GM12873 (cell line): ENCODE results near the gene PAPPA.

Source experiments
- TF ChIP-seq, protein P1 (sequence below): IDR thresholded peaks from 2 replicates; pipeline ENCODE4 v1.5.1; 2012; ENCODE audit warnings: low read depth, mild to moderate bottlenecking, moderate library complexity, low read length, control low read depth; ENCODE audit not compliant: insufficient read depth; ENCODE audit errors: missing control alignments

The PAPPA gene

DNA sequence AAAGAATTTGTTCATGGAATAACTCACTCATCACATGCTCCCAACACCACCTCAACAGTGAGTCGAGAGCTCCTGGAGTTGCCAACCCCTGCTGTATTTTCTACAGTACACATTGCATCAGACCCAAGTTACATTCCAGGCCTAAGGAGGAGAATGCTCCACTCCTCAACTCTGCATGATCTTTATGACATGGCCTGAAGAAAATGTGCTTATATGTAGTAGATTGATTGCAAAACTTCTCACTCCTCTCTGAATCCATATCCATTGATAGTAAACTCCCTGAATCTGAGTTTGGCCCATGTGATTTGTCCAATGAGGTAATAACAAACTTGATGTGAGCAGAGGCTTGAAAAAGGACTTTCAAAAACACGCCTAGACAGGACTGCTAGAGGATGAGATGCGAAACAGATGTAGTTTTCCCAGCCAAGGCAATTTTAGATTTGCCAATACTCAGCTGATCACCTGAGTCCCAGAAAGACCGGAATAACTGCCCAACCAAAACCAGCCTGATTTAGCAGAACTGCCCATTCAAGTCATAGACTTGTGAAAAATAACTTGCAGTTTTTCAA lies 29.0 kb upstream of the PAPPA start:
- TF ChIP-seq, protein P1, sequence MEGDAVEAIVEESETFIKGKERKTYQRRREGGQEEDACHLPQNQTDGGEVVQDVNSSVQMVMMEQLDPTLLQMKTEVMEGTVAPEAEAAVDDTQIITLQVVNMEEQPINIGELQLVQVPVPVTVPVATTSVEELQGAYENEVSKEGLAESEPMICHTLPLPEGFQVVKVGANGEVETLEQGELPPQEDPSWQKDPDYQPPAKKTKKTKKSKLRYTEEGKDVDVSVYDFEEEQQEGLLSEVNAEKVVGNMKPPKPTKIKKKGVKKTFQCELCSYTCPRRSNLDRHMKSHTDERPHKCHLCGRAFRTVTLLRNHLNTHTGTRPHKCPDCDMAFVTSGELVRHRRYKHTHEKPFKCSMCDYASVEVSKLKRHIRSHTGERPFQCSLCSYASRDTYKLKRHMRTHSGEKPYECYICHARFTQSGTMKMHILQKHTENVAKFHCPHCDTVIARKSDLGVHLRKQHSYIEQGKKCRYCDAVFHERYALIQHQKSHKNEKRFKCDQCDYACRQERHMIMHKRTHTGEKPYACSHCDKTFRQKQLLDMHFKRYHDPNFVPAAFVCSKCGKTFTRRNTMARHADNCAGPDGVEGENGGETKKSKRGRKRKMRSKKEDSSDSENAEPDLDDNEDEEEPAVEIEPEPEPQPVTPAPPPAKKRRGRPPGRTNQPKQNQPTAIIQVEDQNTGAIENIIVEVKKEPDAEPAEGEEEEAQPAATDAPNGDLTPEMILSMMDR = no peak

DNA sequence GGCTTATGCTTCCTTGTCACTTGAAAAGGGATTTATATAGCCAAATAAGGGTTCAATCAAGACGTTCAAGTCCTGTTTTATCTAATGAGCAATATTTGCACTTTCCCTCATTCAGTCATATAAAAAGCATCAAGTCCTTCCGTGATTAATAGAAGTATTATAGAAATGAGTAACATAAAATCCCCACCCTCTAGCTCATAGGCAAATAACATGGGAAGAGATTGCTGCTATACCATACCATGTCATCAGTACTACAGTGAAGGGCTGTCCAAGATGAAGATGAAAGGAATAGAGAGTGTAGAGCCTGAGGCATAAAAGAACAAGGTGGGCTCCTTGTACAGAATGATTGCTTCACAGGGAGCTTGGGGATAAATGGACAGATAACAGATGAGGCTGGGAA lies 20.4 kb upstream of the PAPPA start:
- TF ChIP-seq, protein P1 = no peak

DNA sequence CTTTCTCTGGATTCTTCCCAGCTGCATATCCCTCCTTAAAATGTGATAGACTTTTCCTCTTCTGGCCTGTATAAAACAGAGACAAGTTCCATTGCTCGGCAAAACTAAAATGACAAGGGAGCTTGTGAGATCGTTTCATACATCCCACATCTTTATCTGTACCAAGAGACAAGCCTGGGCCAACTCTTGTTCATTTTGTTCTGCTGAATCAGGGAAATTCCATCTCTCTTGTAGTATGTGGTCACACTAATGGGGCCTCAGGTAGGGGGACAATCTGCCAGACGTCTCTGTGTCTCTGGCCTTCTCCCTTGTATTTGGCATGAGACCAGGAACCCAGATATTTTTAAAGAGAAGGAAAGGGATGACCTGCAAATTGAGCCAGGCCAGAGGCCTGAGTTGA lies 18.6 kb upstream of the PAPPA start:
- TF ChIP-seq, protein P1 = no peak

DNA sequence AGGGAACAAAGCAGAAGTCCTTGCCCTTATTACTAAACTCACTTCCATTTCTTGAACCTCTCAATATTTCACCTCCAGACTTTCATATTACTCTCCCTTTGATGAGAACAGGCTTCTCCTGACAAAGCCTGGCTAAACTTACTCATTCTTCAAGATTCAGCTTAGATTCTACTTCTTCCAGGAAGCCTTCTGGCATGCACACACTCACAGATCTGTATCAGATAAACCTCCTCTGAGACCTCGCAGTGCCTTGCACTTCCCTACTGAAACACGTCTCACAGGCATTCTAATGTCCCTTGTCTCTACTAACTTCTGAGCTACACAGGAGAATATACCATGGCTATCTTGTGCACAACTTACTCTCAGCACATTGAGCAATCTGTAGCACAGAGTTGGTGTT lies 16.6 kb upstream of the PAPPA start:
- TF ChIP-seq, protein P1 = no peak

DNA sequence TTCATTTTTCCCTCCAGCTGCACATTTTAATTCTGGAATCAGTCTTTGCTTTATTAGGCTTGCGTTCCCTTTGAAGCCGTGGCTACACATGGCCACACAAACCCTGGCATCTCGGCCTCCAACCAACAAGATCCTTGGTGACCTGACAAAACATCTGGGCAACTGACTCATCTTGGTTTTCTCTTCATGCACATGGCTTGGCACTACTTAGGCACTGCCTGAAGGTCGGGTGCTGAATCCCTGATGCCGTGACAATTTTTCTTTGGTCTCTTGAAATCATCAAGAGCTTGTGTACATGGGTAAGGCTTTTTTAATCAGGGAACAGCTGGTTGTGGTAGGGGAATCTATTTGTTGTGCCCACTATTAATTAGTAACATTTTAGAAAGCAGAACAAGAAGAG lies 16.0 kb upstream of the PAPPA start:
- TF ChIP-seq, protein P1 = no peak

DNA sequence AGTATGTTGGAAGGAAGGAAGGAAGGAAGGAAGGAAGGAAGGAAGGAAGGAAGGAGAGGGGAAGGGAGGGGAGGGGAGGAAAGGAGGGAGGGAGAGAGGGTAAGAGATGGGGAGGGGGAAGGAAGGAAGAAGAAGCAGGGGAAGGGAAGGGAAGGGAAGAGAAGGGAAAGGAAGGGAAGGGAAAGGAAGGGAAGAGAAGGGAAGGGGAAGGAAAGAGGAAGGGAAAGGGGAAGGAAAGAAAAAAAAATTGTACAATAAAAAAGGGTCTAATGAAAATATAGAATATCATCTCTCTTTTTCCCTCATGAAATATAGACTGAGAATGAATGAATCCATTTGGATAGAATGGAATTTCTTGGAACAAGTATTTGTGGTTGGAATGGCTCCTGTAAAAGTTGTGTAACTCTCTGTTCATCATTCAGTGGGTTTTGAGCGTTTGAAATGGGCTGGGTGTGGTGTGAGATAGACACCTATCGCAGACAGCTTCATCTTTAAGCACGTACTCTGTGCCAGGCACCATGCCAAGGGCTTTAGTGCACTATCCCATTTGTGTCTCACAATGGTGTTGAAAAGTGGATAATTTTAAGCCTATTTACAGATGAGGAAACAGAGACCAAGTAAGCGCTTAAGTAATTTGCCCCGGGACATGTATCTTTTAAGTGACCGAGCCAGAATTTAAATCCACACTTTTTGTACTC lies 11.6 kb upstream of the PAPPA start:
- TF ChIP-seq, protein P1 = no peak

DNA sequence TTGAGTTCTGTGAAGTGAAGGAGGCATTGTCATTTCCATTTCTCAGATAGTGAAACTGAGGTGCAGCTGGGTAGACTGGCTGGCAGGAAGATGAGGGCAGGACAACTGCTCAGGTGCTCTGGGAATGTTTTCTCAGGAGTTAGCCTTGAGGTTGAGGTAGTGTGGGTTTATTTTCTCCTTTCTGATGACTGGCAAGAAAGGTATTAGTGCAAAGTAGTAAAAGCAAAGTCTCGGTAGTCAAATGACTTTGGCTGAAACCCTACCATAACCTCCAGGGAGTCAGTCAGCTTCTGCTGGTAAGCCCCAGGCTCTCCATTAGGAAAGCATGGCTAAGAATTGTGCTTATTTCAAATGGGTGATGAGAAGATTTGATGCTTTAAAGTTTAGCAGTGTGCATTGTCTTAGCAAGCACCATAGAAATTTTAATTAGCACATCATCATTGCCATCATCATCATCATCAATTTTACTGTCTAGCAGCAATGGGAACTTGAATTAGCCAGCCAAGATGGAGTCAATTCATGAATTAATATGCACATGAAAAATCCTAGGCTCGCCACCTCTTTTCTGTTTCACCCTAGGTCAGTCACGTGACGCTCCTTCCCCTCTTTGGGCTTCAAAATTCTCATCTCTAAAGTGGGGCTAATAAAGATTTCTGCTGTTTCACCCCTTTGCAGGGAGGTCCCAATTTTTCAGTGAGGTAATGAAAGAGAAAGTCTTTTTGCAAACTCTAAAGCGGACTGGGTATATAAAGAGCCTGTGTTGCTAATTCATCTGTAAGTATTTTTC lies 10.7 kb upstream of the PAPPA start:
- TF ChIP-seq, protein P1 = no peak
